Hypothalamus (tissue), 51 donors: Measurements from ENCODE around the gene CHMP1A.
"Not testable (repeated sequence)": the region's sequence is repeated elsewhere in the genome, so short reads cannot be mapped to it uniquely, and the experiment has no call there.

ENCODE experiments used
- DNase-seq, 51 donors: peaks; one replicate each; lab custom pipeline; 2025; lab: John Stamatoyannopoulos, UW

CHMP1A gene

DNA sequence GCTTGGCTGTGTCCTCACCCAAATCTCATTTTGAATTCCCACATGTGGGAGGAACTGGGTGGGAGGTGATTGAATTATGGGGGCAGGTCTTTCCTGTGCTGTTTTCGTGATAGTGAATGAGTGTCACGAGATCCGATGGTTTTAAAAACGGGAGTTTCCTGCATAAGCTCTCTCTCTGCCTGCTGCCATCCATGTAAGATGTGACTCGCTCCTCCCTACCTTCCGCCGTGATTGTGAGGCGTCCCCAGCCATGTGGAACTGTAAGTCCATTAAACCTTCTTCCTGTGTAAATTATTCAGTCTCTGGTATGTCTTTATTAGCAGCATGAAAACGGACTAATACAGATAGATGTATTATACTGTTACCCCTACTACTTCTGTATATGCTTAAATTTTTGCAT is 3.7 kb upstream of the CHMP1A start:
- DNase-seq, result no peak

DNA sequence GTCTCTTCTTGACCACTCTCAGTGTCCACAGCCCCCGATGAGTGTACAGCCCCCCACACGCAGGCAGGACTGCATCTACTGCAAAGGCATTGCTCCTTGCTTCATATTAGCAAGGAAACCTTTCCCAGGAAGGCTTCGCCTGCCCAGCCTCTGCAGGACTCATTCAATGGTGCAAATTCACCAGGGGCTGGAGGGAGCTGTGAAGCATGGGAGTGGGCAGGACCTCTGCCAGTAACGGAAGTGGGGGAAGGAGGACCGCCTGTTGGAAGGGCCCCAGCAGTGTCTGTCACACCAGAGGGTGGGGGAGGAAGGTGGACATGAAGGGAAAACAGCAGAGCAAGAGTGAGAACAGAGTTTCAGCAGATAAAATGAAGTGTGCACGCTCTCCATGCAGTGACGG is 2.6 kb upstream of the CHMP1A start:
- no peak for DNase-seq

DNA sequence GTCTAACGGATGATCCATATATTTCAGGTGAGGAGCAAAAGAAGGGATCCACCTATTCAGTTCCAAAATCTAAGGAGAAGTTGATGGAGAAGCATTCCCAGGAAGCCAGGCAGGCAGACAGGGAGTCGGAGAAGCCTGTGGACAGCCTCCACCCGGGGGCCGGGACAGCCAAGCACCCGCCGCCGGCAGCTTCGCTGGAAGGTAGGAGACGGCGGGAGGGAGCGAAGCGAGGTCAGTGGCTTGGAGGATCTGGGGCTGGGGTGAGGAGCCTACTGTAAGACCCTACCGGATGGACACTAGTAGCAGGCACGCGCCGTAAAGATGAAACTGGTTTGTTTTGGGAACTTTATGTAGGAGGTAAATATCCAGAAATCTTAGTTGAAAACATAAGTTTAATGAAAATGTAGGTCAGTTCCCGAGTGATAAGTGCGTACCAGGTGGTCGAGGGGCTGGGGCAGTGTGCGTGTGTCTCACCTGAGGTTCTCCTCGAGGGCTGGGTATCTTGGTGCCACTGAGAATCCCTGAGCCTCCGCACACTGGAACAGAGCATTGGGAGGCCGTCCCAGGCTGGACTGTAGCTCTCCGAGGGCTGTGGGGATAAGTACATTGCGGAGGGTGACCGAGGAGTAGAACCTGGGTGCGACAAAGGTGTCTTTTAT is 842 bp upstream of the CHMP1A start:
- DNase-seq, result peak in 2 of 51 donors; percentile 16 to 46

DNA sequence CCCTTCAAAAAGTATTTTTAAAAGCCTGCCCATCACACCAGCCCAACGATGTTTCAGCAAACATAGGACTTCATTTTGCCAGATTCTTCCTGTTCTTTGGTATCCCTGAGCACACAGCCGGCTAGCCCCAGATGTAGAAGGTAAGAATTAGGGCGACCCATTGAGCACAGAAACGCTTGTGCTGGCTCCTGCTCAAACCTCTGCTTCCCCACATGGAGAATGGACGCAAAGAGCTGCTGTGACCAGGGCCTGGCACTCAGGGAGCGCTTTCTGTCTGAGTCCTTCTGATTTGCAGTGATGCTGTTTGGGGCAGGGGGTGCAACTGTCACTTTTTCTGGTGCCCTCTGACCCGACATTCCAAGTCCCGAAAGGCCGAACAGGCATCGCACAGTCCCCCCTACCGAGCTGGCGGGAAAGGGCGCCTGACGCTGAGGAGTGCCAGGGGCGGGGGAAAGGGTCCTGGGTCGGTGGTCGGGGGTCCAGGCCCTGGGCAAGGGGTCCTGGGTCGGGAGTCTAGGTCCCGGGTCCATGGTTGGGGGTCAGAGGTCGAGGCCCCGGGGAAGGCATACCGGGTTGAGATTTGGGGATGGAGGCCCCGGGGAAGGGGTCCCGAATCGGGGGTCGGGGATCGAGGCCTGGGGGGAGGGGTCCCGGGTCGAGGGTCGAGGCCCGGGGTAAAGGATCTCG is 930 bp downstream of the CHMP1A start:
- DNase-seq, result no peak

DNA sequence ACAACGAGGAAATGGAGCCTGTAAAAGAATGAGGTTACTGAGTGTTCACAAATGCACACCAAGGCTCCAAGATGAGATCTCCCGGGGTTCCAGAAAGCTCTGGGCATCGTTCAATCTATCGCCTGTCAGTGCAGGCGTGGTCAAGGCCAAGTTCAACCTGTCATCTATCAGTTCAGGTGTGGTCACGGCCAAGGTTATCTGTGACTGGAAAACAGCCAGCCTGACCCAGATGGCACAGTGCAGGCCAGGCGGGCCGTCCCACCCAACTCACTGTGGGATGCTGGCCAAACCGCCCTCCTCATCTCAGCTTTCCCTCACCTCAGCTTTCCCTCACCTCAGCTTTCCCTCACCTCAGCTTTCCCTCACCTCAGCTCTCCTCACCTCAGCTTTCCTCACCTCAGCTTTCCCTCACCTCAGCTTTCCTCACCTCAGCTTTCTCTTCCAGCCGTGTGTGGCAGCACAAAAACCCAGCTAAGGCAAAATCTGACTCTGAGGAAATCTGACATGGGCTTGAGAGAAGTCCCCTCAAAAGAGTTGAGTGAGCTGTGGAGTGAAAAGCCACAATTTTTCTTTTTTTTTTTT is 2.4 kb downstream of the CHMP1A start:
- DNase-seq, result no peak

DNA sequence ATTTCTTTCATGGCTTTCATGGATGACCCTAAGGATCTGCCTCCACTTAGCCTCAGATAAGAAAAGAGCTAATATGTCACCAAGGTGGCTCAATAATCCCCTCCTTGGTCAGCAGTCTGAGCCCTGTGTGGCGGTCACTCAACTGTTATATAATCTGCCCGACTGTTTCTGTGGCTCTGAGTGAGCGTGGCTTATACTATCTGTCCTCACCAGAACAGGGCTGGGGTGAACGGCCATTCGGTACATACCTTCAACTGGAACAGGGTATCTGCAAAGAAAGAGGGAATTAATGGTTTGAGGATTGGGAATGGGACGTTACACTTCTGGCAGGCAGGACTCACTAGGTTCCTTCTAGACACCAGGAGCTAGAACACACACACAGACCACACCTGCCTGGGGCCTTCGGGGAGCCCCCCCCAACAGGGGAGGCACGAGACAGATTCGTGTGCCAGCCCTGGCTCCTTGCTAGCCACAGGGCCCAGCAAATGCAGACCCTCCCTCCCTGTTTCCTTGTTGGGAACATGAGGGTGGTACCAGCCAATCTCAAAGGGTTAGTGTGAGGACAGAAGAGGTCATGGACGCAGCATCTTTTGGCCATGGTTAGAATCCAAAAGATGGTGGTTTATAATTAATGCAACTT is 3.7 kb downstream of the CHMP1A start:
- DNase-seq, result no peak

DNA sequence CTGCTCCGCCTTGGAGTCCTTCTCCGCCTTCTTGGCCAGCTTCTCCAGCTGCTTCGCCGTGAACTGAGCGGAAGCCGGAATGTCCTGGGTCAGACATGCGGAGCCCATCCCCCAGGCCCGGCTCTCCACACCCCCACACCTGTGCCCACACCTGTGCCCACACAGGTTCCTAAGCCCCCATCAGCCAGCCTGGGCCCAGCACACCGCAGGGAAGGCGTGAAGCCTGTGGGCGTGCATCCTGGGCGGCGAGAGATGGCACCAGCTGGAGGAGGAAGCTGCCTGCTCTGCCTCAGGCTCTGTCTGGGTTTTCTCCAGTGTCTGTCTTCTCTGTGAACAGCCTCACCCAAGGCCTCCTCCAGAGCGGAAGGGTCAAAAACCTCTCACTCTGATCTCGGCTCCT is 5.9 kb downstream of the CHMP1A start:
- DNase-seq, result no peak

DNA sequence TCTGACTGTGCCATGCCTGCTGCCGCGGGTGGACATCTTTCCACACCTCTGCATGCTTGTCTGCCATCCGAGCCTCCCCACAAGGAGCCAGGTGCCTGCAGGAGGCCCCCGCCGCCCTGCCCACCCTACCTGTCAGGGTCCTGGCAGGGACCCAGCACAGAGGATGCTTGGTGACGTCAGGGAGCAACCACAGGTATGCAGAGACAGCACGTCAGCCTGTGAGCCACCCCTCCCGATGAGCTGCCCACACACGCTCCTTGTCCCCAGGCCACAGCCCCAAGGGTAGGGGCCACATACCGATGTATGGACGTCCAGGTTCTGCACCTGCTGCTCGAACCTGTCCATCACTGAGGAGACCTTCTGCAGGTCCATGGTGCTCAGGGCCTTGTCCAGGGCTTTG is 10.6 kb downstream of the CHMP1A start:
- DNase-seq, result no peak

DNA sequence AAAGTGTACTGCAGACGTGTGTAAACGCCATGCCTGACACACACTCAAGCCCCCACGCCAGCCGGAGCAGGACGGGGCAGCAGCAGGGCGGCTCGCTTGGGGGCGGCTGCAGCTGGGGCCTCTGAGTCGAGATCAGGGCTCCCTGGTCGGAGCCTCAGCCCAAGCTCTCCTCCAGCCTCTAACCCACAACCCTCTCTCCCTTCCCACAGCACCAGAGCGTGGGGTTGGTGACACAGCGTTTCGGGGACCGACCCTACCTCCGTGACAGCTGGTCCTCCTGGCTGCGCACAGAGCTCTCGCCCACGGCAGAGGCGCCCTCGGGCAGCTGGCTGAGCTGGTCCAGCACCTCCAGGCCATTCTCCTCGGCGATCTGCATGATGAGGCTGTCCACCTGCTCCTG is 11.2 kb downstream of the CHMP1A start:
- no peak for DNase-seq

DNA sequence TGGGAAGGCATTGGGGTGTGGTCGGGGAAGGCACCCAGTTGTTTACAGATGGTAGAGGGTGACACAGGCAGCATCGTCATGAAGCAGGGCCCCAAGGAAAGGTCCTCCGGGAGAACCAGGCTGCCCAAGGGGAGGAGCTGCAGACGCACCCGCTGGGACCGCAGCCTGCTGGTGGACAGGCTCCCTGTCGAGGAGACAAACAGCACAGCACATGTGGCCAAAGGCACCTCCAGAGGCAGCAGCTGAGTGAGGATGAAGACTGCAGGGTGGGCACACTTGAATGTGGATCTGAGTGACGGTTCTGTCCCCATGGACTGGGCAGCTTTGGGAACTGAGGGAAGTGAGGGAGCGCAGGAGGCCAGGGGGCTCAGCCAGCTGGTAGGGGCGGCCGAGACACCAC is 12.4 kb downstream of the CHMP1A start:
- DNase-seq, result no peak

DNA sequence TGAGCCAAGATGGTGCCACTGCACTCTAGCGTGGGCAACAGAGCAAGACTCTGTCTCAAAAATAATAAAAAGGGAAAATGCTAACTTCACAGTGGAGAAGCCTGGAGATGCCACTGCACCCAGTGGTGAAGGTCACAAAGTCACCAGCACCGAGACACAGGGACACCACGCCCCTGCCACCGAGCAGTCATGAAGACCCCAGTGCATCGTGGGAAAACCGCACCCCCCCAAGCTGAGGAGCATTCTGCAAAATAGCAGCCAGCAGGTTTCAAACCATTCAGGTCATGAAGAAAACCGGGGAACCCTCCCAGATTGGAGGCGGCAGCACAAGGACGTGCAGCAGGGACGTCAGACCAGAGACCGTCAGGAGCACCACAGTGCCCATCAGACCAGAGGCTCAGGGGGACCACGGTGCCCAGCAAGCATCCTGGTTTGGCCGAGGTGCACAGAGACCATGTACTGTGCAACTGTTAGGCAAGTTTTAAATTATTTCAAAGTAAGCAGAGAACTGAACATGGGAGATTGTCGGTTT is 13.7 kb downstream of the CHMP1A start:
- DNase-seq, result no peak

DNA sequence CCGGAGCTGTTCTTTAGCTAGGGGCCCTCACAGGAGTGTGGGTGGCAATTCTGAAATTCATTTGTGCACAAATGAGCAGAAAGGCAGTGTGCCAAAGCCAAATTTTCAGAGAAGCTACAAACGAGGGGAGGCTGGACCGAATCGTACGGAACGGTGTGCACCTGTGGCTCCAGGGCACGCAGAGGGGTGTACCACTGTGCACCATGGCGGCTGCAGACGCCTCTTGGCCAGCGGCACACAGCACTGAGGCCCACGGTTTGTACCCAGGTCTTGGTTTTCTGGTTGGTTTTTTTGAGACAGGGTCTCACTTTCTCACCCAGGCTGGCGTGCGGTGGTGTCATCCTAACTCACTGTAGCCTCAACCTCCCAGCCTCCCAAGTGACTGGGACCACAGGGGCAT is 14.9 kb downstream of the CHMP1A start:
- no peak for DNase-seq

DNA sequence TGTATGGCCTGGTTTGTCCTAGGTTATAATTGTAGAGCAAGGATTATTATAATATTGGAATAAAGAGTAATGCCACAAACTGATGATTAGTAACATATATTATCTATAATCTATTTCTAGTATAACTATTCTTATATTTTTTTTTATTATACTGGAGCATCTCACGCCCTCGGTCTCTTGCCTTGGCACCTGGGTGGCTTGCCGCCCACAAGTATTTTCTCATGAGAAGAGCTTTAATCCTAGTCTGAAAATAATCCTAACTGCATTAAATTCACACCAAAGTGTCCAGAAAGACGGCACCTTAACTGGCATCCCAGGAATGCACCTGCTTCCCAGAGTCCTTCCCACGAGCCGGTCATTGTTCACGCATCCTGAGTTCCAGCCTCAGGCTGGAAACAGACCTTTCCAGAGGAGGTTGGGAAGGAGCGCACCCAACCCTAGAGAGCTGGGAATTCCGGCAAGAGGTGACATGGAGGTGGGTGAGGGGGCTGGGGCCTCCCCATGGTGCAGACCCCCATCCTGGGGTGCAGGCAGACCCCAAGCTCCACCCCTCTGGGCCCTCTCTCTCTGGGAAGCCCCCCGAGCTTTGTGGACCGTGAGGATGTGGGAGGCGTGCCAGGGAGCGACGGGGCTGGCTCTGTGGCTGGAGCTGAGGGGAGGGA is 15.9 kb downstream of the CHMP1A start:
- no peak for DNase-seq

DNA sequence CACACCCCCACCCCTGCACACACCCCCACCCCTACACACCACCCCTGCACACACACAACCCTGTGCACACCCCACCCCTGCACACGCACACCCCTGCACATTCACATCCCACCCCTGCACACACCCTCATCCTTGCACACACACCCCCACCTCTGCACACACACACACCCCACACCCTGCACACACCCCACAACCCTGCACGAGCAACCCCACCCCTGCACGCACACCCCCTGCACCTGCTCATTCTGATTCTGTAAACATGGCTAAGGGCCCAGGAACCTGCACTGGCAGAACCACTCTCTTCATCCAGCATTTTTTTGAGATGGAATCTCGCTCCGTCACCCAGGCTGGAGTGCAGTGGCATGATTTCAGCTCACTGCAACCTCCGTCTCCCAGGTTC is 18.1 kb downstream of the CHMP1A start:
- no peak for DNase-seq

DNA sequence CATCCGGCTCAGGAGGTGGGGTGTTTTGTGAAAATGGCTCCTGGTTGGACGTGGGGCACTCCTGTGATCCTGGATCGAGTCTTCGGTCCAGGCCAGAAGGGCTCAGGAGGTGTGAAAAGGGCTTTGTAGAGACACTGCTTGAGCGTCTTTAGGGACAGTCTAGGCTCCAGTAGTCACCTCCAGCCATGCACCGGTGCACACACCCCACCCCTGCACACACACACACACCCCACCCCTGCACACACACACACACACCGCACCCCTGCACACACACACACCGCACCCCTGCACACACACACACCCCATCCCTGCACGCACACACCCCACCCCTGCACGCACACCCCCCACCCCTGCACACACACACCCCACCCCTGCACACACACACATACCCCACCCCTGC is 19.1 kb downstream of the CHMP1A start:
- no peak for DNase-seq

DNA sequence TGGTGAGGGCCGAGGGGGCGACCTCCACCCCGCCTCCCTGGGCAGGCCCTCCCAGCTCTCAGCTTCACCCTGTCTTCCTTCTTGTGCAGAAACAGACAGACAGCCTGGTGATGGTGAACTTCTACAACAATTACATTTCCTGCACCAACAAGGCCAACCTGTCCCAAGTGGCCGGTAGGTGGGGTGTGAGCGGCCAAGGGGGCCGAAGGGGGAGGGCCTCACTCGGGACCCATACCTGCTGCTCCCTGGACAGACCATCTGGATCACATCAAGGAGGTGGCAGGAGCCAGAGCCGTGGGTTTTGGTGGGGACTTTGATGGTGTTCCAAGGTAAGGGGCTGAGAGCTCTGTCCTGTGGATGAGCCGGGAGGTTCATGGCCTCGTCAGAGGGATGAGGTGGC is 20.1 kb downstream of the CHMP1A start:
- no peak for DNase-seq

DNA sequence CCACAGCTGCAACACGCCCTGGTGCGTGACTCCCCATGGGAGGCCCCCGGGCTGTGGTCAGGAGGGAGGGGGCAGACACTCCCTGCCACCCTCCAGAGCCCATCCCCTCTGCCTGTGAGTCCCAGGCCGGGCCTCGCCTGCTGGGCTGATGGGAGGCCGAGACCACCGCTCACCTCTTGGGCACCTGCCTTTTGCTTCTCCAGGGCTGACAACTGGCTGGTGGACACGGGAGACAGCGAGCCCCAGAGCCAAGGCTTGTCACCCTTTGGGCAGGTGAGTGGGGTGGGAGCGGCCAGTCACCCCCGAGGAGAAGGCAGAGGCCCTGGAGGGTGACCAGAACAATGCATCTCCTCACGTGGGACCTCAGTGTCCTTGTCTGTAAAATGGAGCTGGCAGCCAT is 20.8 kb downstream of the CHMP1A start:
- DNase-seq, result no peak

DNA sequence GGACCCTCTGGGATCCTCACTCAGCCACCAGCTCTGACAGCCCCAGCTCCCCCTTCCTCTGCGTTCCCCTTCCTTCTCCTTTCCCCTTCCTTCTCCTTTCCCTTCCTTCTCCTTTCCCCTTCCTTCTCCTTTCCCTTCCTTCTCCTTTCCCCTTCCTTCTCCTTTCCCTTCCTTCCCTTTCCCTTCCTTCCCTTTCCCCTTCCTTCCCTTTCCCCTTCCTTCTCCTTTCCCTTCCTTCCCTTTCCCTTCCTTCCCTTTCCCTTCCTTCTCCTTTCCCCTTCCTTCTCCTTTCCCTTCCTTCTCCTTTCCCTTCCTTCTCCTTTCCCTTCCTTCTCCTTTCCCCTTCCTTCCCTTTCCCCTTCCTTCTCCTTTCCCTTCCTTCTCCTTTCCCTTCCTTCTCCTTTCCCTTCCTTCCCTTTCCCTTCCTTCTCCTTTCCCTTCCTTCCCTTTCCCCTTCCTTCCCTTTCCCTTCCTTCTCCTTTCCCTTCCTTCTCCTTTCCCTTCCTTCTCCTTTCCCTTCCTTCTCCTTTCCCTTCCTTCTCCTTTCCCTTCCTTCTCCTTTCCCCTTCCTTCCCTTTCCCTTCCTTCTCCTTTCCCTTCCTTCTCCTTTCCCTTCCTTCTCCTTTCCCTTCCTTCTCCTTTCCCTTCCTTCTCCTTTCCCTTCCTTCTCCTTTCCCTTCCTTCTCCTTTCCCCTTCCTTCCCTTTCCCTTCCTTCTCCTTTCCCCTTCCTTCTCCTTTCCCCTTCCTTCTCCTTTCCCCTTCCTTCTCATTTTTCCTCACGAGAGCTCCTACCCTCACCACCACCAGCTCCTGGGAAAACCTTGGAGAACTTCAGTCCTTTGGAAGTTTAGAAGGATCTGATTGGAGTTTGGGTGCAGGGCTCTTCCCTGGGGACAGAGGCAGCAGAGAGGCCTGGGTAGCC is 22.8 kb downstream of the CHMP1A start:
- DNase-seq, result not testable (repeated sequence)

DNA sequence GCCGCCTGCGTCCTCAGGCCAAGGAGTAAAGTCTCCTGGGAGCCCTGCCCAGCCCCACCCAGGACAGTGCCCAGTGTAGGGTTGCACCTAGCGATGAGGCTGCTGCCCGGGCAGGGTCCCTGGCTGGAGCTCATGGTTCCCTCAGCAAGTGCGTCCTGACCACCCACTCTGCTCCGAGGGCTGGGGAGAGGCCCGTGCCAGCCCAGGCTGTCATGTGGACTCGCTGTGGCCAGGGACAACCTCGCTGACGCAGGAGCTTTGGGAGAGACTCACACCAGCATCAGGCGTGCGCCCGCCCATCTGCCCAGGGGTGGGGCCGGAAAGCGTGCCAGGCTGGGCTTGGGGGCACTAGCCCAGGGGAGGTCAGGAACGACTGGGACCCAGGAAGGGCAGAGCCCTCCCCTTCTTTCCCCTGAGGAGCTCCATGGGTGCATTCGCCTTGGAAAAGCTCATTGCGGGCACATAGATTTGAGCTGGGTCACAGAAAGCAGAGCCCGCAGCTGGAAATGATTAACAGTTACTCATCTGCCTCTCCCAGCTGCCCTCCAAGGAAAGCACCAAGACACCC is 24.4 kb downstream of the CHMP1A start:
- no peak for DNase-seq
